Measurements from ENCODE around the gene RARB. TPM values are rescaled to one million over a fixed set of nuclear protein-coding genes. Genes with fewer than 3 reads are reported as not detected.
A peak's percentile ranks its signal among the peaks of the same experiment; 100 is the strongest.

The RARB gene
- total and polyA plus RNA-seq, 11 donors, result 4.3 to 21.0 (median 16.3) TPM

GRCh38 chr3:25478964-25479726 lies 51.1 kb downstream of the RARB start:
- H3K27me3 ChIP-seq, result no peaks in the 10 kb centered on the region
- H3K4me1 ChIP-seq, result peaks cover 0 to 90% (median 41%) of the 10 kb centered on the region in 12 donors
- TF ChIP-seq CTCF (IDR thresholded peaks at IDR 0.05) (no peak), POLR2A (IDR thresholded peaks at IDR 0.05) (no peak)
- WGBS, 4 donors, result 60 to 66% (median 63%) methylated on average over 3 of the region's 3 CpGs
- no peak for DNase-seq
- no peaks in the 10 kb centered on the region for H3K9me3 ChIP-seq
- intact Hi-C loops (cut with DNase I), result no loop called here
- H3K4me3 ChIP-seq, result no peak overlapping the region
- peak overlapping the region in 6 of 12 donors; percentile 0 to 40 (median 7) for H3K27ac ChIP-seq
- H3K36me3 ChIP-seq, result no peaks in the 10 kb centered on the region
- ATAC-seq, result no peak

- DNase-seq (no peak), ATAC-seq (no peak)
- intact Hi-C loops (cut with DNase I), result no loop called here
- no peak overlapping the region for H3K4me3 ChIP-seq
- H3K27ac ChIP-seq, result peak overlapping the region in 2 of 12 donors; percentile 6 to 30
- no peaks in the 10 kb centered on the region for H3K9me3 ChIP-seq
- 3 to 18% (median 7%) methylated on average over 1 of the region's 1 CpG for WGBS, 4 donors
- no peaks in the 10 kb centered on the region for H3K36me3 ChIP-seq
- no peaks in the 10 kb centered on the region for H3K27me3 ChIP-seq
- H3K4me1 ChIP-seq, result peaks cover 0 to 91% (median 37%) of the 10 kb centered on the region in 12 donors
- TF ChIP-seq POLR2A (IDR thresholded peaks at IDR 0.05), result no peak
- no peak for TF ChIP-seq CTCF (IDR thresholded peaks at IDR 0.05)
Measured at GRCh38 chr3:25479727-25480010, 51.6 kb downstream of the RARB start.

GRCh38 chr3:25480811-25481210 lies 52.7 kb downstream of the RARB start:
- no peak overlapping the region for H3K4me3 ChIP-seq
- WGBS, 4 donors, result 75 to 89% (median 85%) methylated on average over 1 of the region's 1 CpG
- DNase-seq (no peak), ATAC-seq (no peak)
- TF ChIP-seq CTCF (IDR thresholded peaks at IDR 0.05) (no peak), POLR2A (IDR thresholded peaks at IDR 0.05) (no peak)
- H3K9me3 ChIP-seq, result no peaks in the 10 kb centered on the region
- H3K27me3 ChIP-seq, result no peaks in the 10 kb centered on the region
- H3K4me1 ChIP-seq, result peaks cover 0 to 92% (median 38%) of the 10 kb centered on the region in 12 donors
- H3K36me3 ChIP-seq, result no peaks in the 10 kb centered on the region
- intact Hi-C loops (cut with DNase I), result no loop called here
- peak overlapping the region in 7 of 12 donors; percentile 16 to 37 (median 22) for H3K27ac ChIP-seq

- TF ChIP-seq CTCF (IDR thresholded peaks at IDR 0.05) (no peak), POLR2A (IDR thresholded peaks at IDR 0.05) (no peak)
- ATAC-seq (peak; percentile 55 to 80 (median 60)), DNase-seq (no peak)
- no peaks in the 10 kb centered on the region for H3K36me3 ChIP-seq
- no peaks in the 10 kb centered on the region for H3K27me3 ChIP-seq
- peak overlapping the region in 6 of 12 donors; percentile 16 to 37 (median 22) for H3K27ac ChIP-seq
- intact Hi-C loops (cut with DNase I), result no loop called here
- H3K4me1 ChIP-seq, result peaks cover 0 to 93% (median 38%) of the 10 kb centered on the region in 12 donors
- no peak overlapping the region for H3K4me3 ChIP-seq
- no peaks in the 10 kb centered on the region for H3K9me3 ChIP-seq
- WGBS, 4 donors, result 18 to 31% (median 22%) methylated on average over 1 of the region's 1 CpG
Measured at GRCh38 chr3:25481386-25481785, 53.3 kb downstream of the RARB start.
